ENCODE results near the gene TBL1XR1. TPM values are rescaled to one million over a fixed set of nuclear protein-coding genes. Genes with fewer than 3 reads are reported as not detected.

The TBL1XR1 gene
- total and polyA plus RNA-seq, 2 of the 8 experiments (the other 6 are each of a cell fraction or from before 2014, with no cell fraction given), result 28.1 to 147 TPM

GRCh38 chr3:177056927-177057326 lies 140.4 kb downstream of the TBL1XR1 start (continued):
- TF ChIP-seq SIN3A (conservative IDR thresholded peaks at IDR 0.05 in 1 of 2, IDR thresholded peaks at IDR 0.05 in 1 of 2; ENCODE audit: low read depth in 1 of 2, low read length in 2 of 2) (no peak), KDM1A (IDR thresholded peaks at IDR 0.05; ENCODE audit: borderline replicate concordance, low read length) (no peak)

Data from H1 (cell line).